UCSD-AML1 (cell line): ENCODE measurements around the gene RETREG3.
"Not testable (repeated sequence)": the region's sequence is repeated elsewhere in the genome, so short reads cannot be mapped to it uniquely, and the experiment has no call there.

Experiments used
- DNase-seq: peaks from one replicate; lab custom pipeline; 2025; ENCODE audit not compliant: unreplicated experiment; lab: John Stamatoyannopoulos, UW

Gene RETREG3

GRCh38 chr17:42553866-42554249, 55.3 kb downstream of the RETREG3 start:
- DNase-seq: no peak

GRCh38 chr17:42553161-42553818, 55.9 kb downstream of the RETREG3 start:
- no peak for DNase-seq

- not testable (repeated sequence) for DNase-seq
Observed at GRCh38 chr17:42552736-42553135, 56.4 kb downstream of the RETREG3 start, which contains the start of gene HSD17B1. HSD17B1 (plus strand) TSS chr17:42552923; CDS start chr17:42552934, 11 bp downstream.

- DNase-seq: no peak
Observed at GRCh38 chr17:42548993-42549755, 60.0 kb downstream of the RETREG3 start.

- DNase-seq: no peak
Observed at GRCh38 chr17:42548070-42548837, 60.9 kb downstream of the RETREG3 start.

- DNase-seq: no peak
Observed at GRCh38 chr17:42547698-42548069, 61.5 kb downstream of the RETREG3 start.

GRCh38 chr17:42547001-42547461, 62.1 kb downstream of the RETREG3 start:
- DNase-seq: no peak

GRCh38 chr17:42545755-42546505, 63.2 kb downstream of the RETREG3 start:
- DNase-seq: not testable (repeated sequence)

- DNase-seq: no peak
Observed at GRCh38 chr17:42544874-42545283, 64.3 kb downstream of the RETREG3 start.

- DNase-seq: no peak
Observed at GRCh38 chr17:42543190-42544079, 65.7 kb downstream of the RETREG3 start.

- no peak for DNase-seq
Observed at GRCh38 chr17:42541041-42541833, 67.9 kb downstream of the RETREG3 start.

GRCh38 chr17:42540558-42540957, 68.6 kb downstream of the RETREG3 start:
- not testable (repeated sequence) for DNase-seq

- no peak for DNase-seq
Observed at GRCh38 chr17:42538482-42538881, 70.7 kb downstream of the RETREG3 start.

GRCh38 chr17:42537826-42538451, 71.2 kb downstream of the RETREG3 start:
- no peak for DNase-seq

GRCh38 chr17:42537156-42537805, 71.9 kb downstream of the RETREG3 start:
- no peak for DNase-seq

GRCh38 chr17:42536372-42537155, 72.6 kb downstream of the RETREG3 start:
- DNase-seq: peak; percentile 83

GRCh38 chr17:42536048-42536371, 73.2 kb downstream of the RETREG3 start, which contains the start of gene NAGLU:
NAGLU (plus strand) TSS chr17:42536241; CDS start chr17:42536273, 32 bp downstream.
- DNase-seq: peak; percentile 92
